Right atrium auricular region (tissue), 2 donors: ENCODE results near the gene OPRM1. TPM values are rescaled to one million over a fixed set of nuclear protein-coding genes. Genes with fewer than 3 reads are reported as not detected.

ENCODE experiments used
- DNase-seq: peaks from one replicate; pipeline ENCODE4 v3.0.0-alpha.2; 2019; ENCODE audit warnings: low spot score
- H3K27ac ChIP-seq, 2 donors: fragments of 200-600 bp; sonication (generic); 1 replicate in 1 of 2; 2 replicates in 1 of 2; pipeline ENCODE4 v1.5.1; 2016 to 2019
- H3K27me3 ChIP-seq, 2 donors: fragments of 200-600 bp; sonication (generic); one replicate each; pipeline versions ENCODE4 v1.5.1 to v1.6.0; 2017 to 2019
- H3K36me3 ChIP-seq: fragments of 200-600 bp; sonication (generic); one replicate; pipeline ENCODE4 v1.5.1; 2016
- H3K4me1 ChIP-seq, 2 donors: fragments of 200-600 bp; sonication (generic); one replicate each; pipeline versions ENCODE4 v1.5.1 to v1.6.0; 2017 to 2019
- H3K4me3 ChIP-seq, 2 donors: fragments of 200-600 bp; sonication (generic); 1 replicate in 1 of 2; 2 replicates in 1 of 2; pipeline ENCODE4 v1.5.1; 2017 to 2019; ENCODE audit warnings: mild to moderate bottlenecking in 1 of 2, moderate library complexity in 1 of 2
- H3K9me3 ChIP-seq, 2 donors: fragments of 200-600 bp; sonication (generic); one replicate each; pipeline ENCODE4 v1.5.1; 2019
- total RNA-seq, 2 donors: library from RNA; depleted of rRNA; stranded (reverse); fragments of >200 nt; gene quantifications; one replicate each; pipeline ENCODE4 v1.1.0, GENCODE V29; 2016
- TF ChIP-seq, protein P1 (sequence below), 2 donors: fragments of 200-600 bp; sonication (generic); IDR thresholded peaks; one replicate each; pipeline ENCODE4 v1.5.1; 2019; ENCODE audit warnings: antibody characterized with exemption in 2 of 2

The OPRM1 gene
- total RNA-seq, 2 donors from 2014 or later = not detected

DNA sequence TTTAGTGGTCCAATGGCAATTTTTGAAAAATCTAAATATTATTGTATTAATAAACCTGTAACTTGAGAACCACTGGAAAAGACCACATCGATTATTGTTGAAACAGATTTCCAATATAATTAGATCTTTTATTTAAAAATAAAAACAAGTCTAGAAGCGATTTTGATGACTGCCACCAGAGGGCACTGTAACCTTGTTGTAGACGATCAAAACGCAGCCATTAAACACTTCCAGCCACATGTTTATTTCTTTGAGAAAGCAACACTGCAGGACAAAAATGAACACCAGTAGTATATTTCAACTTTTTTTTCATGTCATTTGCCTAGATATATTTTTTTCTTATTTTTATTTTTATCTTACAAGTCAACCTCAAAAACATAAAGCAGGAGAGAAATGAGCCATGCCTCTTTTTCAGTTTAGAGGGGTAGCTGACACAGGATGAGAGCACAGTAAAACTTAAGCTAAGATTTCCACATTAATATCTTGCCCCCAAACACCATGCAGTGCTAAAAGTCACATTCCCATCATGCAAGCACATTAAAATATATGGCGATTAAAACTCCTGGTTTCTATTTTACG lies 115.4 kb downstream of the OPRM1 start:
- Histone ChIP-seq H3K27me3 (no peaks in the 10 kb centered on the region), H3K36me3 (no peaks in the 10 kb centered on the region), H3K4me1 (peaks cover 0 to 17% of the 10 kb centered on the region in 2 donors), H3K4me3 (no peak overlapping the region), H3K9me3 (no peaks in the 10 kb centered on the region), H3K27ac (no peak overlapping the region)
- TF ChIP-seq, protein P1, sequence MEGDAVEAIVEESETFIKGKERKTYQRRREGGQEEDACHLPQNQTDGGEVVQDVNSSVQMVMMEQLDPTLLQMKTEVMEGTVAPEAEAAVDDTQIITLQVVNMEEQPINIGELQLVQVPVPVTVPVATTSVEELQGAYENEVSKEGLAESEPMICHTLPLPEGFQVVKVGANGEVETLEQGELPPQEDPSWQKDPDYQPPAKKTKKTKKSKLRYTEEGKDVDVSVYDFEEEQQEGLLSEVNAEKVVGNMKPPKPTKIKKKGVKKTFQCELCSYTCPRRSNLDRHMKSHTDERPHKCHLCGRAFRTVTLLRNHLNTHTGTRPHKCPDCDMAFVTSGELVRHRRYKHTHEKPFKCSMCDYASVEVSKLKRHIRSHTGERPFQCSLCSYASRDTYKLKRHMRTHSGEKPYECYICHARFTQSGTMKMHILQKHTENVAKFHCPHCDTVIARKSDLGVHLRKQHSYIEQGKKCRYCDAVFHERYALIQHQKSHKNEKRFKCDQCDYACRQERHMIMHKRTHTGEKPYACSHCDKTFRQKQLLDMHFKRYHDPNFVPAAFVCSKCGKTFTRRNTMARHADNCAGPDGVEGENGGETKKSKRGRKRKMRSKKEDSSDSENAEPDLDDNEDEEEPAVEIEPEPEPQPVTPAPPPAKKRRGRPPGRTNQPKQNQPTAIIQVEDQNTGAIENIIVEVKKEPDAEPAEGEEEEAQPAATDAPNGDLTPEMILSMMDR (IDR thresholded peaks at IDR 0.05) = peak; percentile 69 to 86
- peak; percentile 72 for DNase-seq

DNA sequence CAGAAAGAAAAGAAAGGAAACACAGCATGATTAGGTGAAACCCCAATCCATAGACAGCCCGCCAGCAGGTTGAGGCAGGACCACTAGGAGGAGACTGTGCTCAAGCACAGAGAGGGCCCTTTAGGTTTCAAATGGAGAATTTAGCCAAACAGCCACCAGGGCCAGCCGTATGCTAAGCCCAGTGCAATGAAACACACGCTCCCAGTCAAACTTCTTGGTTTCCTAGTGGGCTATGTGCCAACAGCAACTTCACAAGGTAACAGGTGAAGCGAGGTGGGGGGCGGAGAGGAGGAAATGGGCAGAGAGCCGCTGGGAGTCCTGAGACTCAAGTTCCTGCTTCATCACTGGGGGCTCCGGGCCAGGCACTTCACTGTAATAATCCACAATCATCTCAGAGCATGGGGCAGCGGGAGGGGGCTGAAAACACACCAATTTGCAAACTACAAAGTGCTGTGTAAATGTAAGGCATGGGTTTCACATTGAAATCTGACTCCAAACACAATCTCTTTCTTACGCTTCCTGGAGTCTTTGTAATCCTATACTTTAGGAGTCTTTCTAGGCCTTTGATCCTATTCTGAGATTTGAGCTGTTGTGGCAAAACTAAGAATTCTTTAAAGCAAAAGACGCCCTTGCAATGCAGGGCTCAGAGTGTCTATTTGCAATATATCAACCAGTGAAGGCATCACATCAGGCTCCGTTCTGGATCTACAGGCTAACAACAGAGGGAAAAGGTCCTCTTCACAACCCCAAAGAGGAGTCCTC lies 117.3 kb downstream of the OPRM1 start:
- H3K4me3 ChIP-seq = no peak overlapping the region
- no peak overlapping the region for H3K27ac ChIP-seq
- DNase-seq = no peak
- no peaks in the 10 kb centered on the region for H3K36me3 ChIP-seq
- peaks cover 0 to 17% of the 10 kb centered on the region in 2 donors for H3K4me1 ChIP-seq
- no peaks in the 10 kb centered on the region for H3K9me3 ChIP-seq
- H3K27me3 ChIP-seq = no peaks in the 10 kb centered on the region
- TF ChIP-seq, protein P1 (IDR thresholded peaks at IDR 0.05) = peak; percentile 19 to 63

DNA sequence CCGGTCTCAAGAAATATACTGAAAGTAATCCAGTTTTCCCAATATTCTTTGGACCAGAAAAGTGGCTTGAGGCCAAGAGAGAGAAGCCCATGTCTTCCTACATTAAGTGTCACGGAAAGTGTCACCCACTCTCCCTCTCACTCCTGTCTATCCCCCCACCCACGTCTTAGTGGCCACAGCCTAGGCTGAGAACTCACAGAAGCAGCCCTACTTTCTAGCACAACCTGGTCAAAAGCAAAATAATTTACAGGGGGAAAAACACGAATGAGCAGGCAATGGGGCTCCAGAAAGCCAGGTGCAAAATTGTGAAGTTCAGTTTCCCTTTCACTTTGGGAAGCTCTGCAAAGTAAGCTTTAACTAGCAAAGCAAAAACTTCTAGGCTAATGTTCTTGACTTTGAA lies 118.0 kb downstream of the OPRM1 start:
- H3K36me3 ChIP-seq = no peaks in the 10 kb centered on the region
- H3K27ac ChIP-seq = no peak overlapping the region
- H3K4me3 ChIP-seq = no peak overlapping the region
- no peak for DNase-seq
- no peaks in the 10 kb centered on the region for H3K27me3 ChIP-seq
- TF ChIP-seq, protein P1 (IDR thresholded peaks at IDR 0.05) = no peak
- H3K9me3 ChIP-seq = no peaks in the 10 kb centered on the region
- H3K4me1 ChIP-seq = peaks cover 0 to 17% of the 10 kb centered on the region in 2 donors

DNA sequence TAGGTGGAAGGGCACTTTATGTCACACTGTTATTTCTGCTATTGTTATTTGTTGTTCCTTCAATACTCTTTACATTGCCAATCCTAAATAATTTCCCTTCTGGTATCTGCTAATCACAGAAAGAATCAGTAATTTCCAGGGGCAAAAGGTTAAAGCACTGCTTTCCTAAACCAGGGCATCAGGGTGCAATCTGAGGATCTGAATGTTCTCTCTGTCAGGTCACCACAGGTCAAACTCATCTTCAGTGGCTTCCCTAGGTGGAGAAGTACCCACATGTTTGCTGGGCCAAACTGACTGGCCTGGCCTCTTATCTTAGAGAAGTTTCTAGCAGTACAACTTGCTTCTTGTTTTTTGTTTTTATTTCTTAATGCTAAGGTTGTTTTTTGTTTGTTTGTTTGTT lies 118.7 kb downstream of the OPRM1 start:
- TF ChIP-seq, protein P1 (IDR thresholded peaks at IDR 0.05) = no peak
- H3K36me3 ChIP-seq = no peaks in the 10 kb centered on the region
- DNase-seq = no peak
- H3K9me3 ChIP-seq = no peaks in the 10 kb centered on the region
- H3K27ac ChIP-seq = no peak overlapping the region
- H3K4me1 ChIP-seq = peaks cover 0 to 17% of the 10 kb centered on the region in 2 donors
- H3K27me3 ChIP-seq = no peaks in the 10 kb centered on the region
- no peak overlapping the region for H3K4me3 ChIP-seq

DNA sequence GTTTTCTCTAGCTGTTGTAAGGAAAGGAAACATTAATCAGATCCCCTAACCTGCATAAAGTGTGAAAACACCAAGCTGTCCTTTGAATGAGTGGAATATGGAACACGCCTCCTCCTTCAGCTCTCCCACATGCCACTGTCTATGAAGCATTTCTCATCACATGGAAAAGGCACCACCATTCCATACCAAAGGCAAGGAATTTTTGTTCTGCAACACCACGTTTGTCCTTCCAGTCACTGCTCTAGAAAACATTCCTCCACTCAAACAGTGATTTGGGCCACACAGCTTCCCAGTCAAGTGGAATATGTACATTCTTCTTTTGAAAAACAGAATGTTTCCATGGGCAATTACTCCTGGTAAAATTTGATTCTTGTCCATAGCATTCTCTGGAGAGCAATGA lies 120.1 kb downstream of the OPRM1 start:
- Histone ChIP-seq H3K36me3 (no peaks in the 10 kb centered on the region), H3K4me3 (no peak overlapping the region), H3K27me3 (no peaks in the 10 kb centered on the region), H3K27ac (no peak overlapping the region), H3K9me3 (no peaks in the 10 kb centered on the region), H3K4me1 (peaks cover 0 to 17% of the 10 kb centered on the region in 2 donors)
- TF ChIP-seq, protein P1 (IDR thresholded peaks at IDR 0.05) = no peak
- no peak for DNase-seq
